Stimulated activated CD8-positive, alpha-beta memory T cell treated with anti-CD3 and anti-CD28 coated beads, Interleukin-12 subunit alpha, Interleukin-12 subunit beta, amount 100 ng/mL, for 1 hour (primary cell): ENCODE data around the gene ZBTB25.
A peak's percentile ranks its signal among the peaks of the same experiment; 100 is the strongest.

Source experiments
- DNase-seq: peaks from one replicate; pipeline ENCODE4 v3.0.0-alpha.2; 2020; ENCODE audit warnings: low read depth

The ZBTB25 gene

GRCh38 chr14:64476438-64476837, 27.2 kb downstream of the ZBTB25 start:
- no peak for DNase-seq

- no peak for DNase-seq
Measured at GRCh38 chr14:64475585-64476273, 27.9 kb downstream of the ZBTB25 start.

- no peak for DNase-seq
Measured at GRCh38 chr14:64474698-64475097, 28.9 kb downstream of the ZBTB25 start.

GRCh38 chr14:64474041-64474440, 29.6 kb downstream of the ZBTB25 start:
- DNase-seq, result no peak

DNA sequence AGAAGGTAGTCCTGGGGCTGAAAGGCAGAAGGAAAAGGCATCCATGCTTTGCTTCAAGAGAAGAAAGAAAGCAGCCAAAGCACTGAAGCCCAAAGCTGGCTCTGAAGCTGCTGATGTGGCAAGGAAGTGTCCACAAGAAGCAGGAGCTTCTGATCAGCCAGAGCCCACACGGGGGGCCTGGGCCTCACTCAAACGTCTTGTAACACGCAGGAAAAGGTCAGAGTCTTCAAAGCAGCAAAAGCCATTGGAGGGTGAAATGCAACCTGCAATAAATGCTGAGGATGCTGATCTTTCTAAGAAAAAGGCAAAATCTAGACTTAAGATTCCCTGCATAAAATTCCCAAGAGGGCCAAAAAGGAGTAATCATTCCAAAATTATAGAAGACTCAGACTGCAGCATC, 35.2 kb downstream of the ZBTB25 start:
- no peak for DNase-seq

DNA sequence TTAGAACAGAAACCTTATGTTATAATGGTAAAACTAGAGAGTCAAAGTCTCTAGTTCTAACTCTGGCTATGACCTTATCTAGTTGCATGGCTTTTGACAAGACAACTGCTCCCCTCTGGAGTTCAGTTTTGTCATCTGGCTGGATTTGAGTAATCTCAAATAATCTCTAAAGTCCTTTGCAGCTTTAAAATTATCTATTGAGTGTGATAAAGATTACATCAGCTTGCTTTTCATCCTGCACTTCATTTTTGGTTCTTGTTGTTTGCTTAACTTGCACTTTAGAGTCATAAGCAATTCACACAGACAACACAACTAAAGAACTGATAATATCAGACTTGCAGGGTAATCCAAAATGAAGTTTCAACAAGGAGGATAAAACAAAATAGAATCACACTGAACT, 36.1 kb downstream of the ZBTB25 start:
- no peak for DNase-seq

DNA sequence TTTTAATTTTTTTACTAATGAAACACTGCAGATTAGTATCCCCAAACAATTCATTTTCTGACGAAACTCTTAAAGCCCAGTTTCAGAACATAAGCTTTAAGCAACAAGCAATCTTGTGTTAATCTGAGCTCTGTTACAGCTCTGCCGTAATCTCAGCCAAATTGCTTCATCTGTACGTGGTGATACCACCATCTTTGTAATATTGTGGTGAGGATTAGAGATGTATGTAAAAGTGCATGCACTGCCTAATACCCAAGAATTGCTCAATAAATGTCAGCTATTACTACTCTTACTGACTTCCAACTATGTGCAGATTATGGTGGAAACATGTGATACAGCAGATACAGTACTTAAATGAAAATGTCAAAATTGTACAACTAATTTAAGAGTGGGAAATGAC, 36.5 kb downstream of the ZBTB25 start:
- DNase-seq, result no peak

- no peak for DNase-seq
Measured at GRCh38 chr14:64465831-64466554, 37.6 kb downstream of the ZBTB25 start.

GRCh38 chr14:64465191-64465822, 38.3 kb downstream of the ZBTB25 start, which contains the start of gene AKAP5:
Gene AKAP5, plus strand, starts transcription at chr14:64465499. Its CDS starts 2,896 bp downstream, at chr14:64468395.
- peak; percentile 30 for DNase-seq

GRCh38 chr14:64464651-64465050, 39.0 kb downstream of the ZBTB25 start:
- DNase-seq, result no peak

GRCh38 chr14:64463873-64464272, 39.8 kb downstream of the ZBTB25 start:
- no peak for DNase-seq

- no peak for DNase-seq
Measured at GRCh38 chr14:64463195-64463594, 40.4 kb downstream of the ZBTB25 start.

DNA sequence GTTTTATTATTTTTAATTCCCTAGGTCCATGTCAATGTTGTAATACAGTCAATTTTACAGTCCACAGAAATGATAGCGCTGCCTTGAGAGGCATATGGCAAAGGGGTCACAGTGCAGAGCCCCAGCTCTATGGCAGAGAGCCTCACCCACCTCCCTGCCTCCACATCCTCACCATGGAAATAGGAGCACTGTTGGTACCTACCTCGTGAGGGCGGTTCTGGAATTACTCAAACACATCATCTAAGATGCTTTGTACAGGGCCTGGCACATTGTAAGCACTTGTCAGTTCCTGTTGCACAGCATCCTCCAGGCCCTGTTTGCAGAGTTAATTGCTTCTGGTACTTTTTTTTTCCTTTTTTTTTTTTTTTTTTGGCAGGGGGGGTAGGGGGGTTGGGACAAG, 42.4 kb downstream of the ZBTB25 start:
- no peak for DNase-seq

- no peak for DNase-seq
Measured at GRCh38 chr14:64459405-64460136, 44.1 kb downstream of the ZBTB25 start.

DNA sequence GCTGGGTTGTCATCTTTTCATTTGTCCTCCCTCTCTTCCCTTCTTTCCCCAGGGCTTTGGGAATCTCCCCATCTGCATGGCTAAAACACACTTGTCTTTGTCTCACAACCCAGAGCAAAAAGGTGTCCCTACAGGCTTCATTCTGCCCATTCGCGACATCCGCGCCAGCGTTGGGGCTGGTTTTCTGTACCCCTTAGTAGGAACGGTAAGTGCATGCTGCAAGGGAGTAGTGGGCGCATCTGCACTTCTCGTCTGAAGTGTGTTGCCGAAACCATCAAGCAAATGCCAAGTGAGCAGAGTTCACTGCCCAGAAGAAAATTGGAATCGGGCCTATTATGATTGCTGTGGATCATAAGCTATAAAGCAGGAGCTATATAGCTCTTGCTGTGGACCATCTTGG, 49.0 kb downstream of the ZBTB25 start:
- DNase-seq, result no peak

- DNase-seq, result no peak
Measured at GRCh38 chr14:64450255-64450654, 53.4 kb downstream of the ZBTB25 start.

- no peak for DNase-seq
Measured at GRCh38 chr14:64447876-64448670, 55.6 kb downstream of the ZBTB25 start.

GRCh38 chr14:64444984-64445845, 58.4 kb downstream of the ZBTB25 start:
- DNase-seq, result peak; percentile 27

DNA sequence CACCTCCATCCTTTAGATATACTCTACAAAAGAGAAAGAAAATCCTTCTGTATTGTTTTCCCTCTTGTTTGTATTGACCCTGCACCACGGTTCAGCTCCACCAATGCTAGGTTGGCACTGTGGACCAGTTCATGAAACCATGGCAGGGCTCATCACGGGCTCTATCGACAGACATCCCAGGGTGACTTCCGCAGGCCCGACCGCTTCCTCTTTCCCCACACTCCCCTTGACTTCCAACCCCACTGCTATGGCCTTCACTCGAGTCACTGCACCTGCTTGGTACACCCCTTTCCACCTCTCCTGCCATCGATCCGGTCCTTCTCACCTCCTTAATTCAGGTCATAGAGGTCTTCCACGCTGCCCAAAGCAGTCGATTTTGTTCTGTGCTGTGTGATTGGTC, 59.5 kb downstream of the ZBTB25 start:
- no peak for DNase-seq

DNA sequence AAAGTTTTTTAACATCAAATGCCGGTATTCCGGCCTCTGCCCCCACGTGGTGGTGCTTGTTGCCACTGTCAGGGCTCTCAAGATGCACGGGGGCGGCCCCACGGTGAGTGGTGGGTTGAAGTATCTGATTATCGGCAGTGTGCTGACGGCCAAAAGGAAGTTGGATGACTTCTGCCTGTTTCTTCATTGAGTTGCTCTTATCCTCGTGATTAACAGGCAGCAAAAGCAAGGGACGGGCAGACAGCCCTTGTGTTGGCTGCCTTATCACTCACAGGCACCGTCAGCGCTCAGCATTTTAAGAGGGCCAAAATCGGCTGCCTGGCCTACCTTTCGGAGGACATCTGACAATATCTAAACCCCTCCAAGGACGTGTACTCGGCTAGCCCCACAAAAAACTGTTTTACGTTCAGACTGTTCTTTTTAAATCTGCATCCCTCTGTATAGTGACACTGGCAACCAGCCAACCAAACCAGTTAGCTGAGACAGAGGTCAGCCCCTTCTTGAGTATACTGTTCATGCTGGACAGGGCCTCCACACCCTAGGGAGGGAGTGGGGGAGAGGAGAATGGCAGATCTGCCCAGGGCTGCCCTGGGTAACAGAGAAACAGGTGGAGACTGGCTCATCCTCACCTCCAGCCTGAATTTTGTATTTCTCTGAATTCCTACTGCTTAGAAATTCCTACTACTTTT, 61.2 kb downstream of the ZBTB25 start:
- DNase-seq, result no peak
